HG03354 (cell line): ENCODE measurements around the gene PAMR1.

Source experiments
- ATAC-seq: cut with Tn5 transposase; IDR thresholded peaks from one replicate; pipeline ENCODE4 v1.9.1; 2021; ENCODE audit warnings: mild to moderate bottlenecking; ENCODE audit not compliant: unreplicated experiment, poor library complexity, severe bottlenecking

The PAMR1 gene

GRCh38 chr11:35507688-35508087, 17.7 kb downstream of the PAMR1 start:
- ATAC-seq, result no peak

GRCh38 chr11:35501776-35502175, 23.6 kb downstream of the PAMR1 start:
- ATAC-seq, result no peak

GRCh38 chr11:35500744-35501143, 24.7 kb downstream of the PAMR1 start:
- no peak for ATAC-seq

GRCh38 chr11:35496416-35496815, 29.0 kb downstream of the PAMR1 start:
- ATAC-seq, result no peak

GRCh38 chr11:35494957-35495490, 30.4 kb downstream of the PAMR1 start:
- no peak for ATAC-seq

- ATAC-seq, result no peak
Measured at GRCh38 chr11:35491231-35491871, 34.1 kb downstream of the PAMR1 start.

- no peak for ATAC-seq
Measured at GRCh38 chr11:35488117-35488516, 37.3 kb downstream of the PAMR1 start.

GRCh38 chr11:35487532-35488078, 37.8 kb downstream of the PAMR1 start:
- ATAC-seq, result no peak

- no peak for ATAC-seq
Measured at GRCh38 chr11:35486934-35487333, 38.5 kb downstream of the PAMR1 start.

GRCh38 chr11:35486446-35486845, 39.0 kb downstream of the PAMR1 start:
- no peak for ATAC-seq

- ATAC-seq, result peak; percentile 98
Measured at GRCh38 chr11:35485656-35486322, 39.6 kb downstream of the PAMR1 start.

- no peak for ATAC-seq
Measured at GRCh38 chr11:35484435-35484834, 41.0 kb downstream of the PAMR1 start.

- no peak for ATAC-seq
Measured at GRCh38 chr11:35483131-35483820, 42.1 kb downstream of the PAMR1 start.

- no peak for ATAC-seq
Measured at GRCh38 chr11:35479731-35480130, 45.7 kb downstream of the PAMR1 start.

GRCh38 chr11:35478471-35479091, 46.8 kb downstream of the PAMR1 start:
- ATAC-seq, result no peak

GRCh38 chr11:35477901-35478300, 47.5 kb downstream of the PAMR1 start:
- no peak for ATAC-seq

- ATAC-seq, result no peak
Measured at GRCh38 chr11:35474688-35475087, 50.7 kb downstream of the PAMR1 start.

- ATAC-seq, result no peak
Measured at GRCh38 chr11:35473795-35474374, 51.5 kb downstream of the PAMR1 start.

GRCh38 chr11:35470616-35471015, 54.8 kb downstream of the PAMR1 start:
- ATAC-seq, result no peak

- ATAC-seq, result no peak
Measured at GRCh38 chr11:35466058-35466457, 59.4 kb downstream of the PAMR1 start.
